G401 (cell line): ENCODE results near the gene ELP4. TPM values are rescaled to one million over a fixed set of nuclear protein-coding genes. Genes with fewer than 3 reads are reported as not detected.

Experiments
- DNase-seq: peaks from one replicate; pipeline ENCODE4 v3.0.0-alpha.2; 2015; ENCODE audit warnings: low spot score
- in situ Hi-C: cut with HindIII; loops from 2 replicates; pipeline ENCODE4 v1.10.0; 2016; ENCODE audit warnings: low sequenced_read_pairs, mixed read lengths
- total RNA-seq: library from RNA; depleted of rRNA; stranded (reverse); fragments of >200 nt; shearing (Covaris generic); gene quantifications from 2 replicates; pipeline ENCODE4 v1.2.3, GENCODE V29; 2014

ELP4 gene
- total RNA-seq, 1 experiment from 2014 or later = 48.8 TPM

DNA sequence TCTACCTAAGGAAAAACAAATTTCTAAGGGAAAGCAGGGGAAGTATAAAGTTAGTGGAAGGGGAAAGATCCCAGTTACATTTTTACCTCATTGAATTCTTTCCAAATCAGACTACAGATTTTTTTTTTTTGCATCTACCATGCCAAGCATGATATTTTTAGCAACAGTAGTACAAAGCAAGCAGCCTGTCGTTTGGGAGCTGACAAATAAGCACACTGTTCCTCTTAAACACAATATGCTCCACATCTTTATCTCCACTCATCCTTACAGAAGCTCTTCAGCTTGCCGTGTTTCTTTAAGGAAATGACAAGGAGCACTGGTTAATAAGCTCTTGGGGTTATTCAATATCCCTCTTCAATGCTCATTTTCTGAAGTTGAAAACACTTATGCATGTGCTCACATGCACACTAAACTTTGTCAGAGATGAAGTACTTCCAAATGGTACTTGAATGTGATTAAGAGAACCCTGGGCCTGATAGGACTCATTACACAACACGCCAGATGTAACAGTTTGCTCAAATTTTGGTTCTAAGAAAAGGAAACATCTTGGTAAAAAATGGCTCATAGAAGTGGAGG, 247.8 kb downstream of the ELP4 start:
- DNase-seq = peak; percentile 97
- in situ Hi-C loops = no loop called here

DNA sequence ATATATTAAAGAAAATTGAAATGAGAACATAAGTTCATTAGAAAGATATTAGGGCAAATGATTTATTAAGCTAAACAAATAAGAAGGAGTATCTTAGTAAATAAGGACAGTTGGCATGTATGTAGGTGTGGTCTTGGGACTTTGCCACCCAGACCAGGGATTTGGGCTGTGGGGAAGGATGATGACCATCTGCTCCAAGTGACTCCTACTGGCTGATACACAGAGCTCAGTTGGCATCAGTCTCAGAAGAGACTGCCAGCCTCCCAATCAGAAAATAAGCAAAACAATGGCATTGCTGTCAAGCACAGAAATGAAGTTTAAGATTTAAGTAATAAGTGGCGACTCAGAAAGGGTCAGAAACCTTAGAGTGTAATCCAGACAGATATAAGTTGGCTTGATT, 252.1 kb downstream of the ELP4 start:
- peak; percentile 99 for DNase-seq
- in situ Hi-C loops = no loop called here

DNA sequence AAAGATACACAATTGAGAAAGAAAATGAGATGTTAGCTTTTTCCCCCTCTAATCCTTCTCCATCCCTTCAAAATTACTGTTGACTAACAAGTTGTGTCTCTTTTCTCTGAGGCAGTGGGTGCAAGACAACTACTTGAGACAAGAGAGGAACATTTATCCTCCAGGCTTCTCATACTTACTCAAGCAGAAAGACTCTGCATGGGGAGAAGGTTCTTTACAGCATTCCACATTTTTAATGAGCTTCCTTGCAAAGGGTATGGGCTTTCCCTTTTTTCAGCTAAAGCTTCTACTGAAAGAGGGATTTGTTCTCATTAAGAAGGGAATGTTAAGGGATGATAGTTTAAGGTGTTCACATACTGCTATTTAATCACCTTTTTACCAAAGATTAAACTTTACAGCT, 253.7 kb downstream of the ELP4 start:
- peak; percentile 77 for DNase-seq
- in situ Hi-C loops = no loop called here

DNA sequence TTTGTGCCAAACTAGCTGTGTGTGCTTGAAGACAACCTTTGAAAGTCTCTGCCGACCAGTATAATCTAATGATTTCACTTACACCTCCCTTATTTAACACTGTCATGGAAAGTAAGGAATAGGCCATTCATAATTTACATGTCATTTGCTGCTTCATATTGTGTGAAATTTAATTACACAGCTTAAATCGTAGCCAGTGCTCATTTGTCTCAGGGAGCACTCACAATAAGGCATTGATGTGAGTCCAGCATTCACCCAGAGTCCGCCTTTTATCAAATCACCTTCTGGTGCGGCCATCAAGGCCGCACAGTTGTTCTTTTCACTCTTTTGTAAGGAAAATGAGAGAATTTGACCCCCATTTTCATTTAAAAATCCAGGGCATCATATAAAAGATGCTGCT, 254.7 kb downstream of the ELP4 start:
- in situ Hi-C loops = no loop called here
- peak; percentile 83 for DNase-seq

DNA sequence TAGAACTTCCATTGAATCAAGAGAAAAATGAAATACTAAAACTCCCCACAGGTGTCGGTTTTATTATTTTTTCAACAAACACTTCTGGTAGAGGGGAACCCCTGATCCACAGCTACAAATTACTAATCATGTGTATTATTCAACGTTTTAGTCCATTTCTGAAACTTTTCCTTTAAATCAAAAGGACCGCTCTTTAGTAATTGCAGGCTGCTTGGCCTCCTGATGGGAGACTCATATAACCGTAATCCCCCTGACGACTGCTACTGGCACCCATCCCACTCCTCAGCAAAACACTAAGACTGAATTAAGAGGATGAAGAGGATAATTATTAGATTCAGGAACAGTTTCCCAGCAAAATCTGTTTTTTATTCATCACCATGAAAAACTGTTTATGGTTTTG, 255.2 kb downstream of the ELP4 start:
- DNase-seq = peak; percentile 68
- in situ Hi-C loops = no loop called here

DNA sequence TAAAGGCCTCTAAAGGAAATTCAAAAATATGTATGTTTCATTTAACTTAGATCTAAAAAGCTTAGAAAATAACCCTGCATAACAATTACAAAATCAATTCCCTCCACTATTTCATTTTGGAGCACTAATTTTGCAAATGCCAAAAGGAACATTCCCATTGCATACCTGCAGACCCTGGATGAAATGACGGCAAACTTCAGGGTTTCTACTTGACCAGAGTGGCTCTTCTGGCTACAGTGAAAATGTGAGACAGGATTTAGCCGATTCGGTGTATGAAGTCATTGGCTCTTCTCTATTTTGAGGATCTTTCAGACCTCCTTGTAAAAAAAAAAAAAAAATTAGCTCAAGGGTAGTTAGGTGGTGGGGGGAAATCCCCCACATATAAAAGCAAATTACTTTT, 257.5 kb downstream of the ELP4 start:
- in situ Hi-C loops = no loop called here
- peak; percentile 74 for DNase-seq

DNA sequence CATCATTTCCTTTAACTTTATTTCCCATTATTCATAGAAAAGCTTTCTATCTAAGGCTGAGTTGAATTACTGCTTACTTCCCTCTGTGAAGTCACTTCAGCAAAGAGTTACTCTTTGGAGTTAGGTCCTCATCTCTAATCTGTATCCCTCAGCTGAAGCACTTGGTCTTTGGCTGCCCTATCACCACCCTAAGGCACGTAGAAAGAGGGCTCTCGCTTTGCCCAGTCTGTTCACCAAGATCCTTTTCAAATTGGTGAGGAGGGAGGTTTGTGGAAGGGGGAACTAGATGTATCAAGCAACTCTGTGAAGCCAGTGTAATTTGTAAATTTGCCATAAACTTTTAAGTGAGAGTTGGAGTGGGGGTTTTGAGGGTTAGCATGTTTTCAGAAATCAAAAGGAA, 258.1 kb downstream of the ELP4 start:
- peak; percentile 74 for DNase-seq
- in situ Hi-C loops = no loop called here

DNA sequence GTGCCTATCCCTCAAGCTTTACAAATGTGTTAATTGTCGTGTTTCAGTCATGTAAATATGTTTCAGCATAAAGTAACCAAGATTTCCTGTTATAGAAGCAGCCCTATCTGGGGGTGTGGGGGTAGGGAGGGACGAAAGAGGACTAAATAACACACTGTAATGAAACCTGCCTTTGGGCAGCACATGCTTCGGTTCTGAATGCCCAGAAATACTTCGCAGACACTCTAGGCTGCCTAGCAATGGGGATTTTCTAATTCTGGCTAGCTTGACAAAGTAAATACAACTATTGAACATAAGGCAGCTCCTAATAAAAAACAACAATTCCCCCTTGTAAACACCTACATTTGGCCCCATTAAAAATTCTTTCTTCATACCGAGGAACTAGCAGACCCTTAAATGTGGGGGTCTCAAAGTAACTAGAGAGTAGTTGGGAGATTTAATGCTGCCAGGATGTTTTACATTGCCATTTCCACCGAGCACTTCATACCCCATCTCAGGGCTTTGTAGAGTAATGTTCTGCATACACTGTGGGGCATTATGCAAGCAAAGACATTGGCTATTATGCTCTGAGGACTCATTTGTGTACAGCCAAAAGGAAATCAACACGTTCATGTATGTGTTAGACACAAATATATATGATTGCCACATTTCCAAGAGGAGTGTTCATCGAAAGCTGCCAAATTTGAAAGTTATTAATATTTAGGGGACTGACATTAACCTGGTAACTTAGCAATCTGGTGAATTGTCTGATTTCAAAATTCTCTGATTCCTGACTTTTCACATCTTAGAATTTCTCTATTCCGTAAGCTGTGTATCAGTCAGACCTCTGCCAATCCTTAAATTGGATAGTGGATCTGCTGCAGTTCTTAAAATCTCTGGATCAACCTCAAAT, 259.4 kb downstream of the ELP4 start:
- peak; percentile 87 for DNase-seq
- in situ Hi-C loops = no loop called here

DNA sequence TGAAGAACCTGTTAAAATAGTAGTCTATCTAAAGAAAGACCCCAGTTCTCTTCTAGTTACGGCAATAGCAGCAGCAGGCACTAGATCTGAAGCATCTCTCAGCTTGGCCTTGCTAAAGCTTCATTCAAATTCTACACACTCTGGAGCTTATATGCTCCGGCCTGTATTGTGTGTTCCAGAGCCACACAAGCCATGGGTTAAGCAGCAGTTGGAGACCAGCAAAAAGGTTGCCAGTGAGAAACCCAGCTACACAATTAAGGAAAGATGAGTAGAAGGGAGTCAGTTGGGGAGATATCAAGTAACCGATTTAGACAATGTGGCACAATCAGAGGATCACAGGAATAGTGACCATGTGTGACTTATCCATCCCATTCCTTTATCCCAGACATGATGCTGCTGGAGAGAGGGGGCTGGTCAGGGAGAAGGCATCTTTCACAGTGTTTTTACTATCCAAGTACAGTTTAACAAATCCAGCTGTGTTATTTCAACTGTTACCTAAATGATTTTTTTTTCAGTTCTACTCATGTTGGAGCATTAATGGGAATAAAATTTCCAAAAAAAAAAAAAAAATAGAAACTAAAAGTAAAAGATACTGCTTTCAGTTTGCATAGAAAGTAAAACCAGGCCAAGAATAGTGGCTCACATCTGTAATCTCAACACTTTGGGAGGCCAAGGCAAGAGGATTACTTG, 260.6 kb downstream of the ELP4 start:
- peak; percentile 74 for DNase-seq
- in situ Hi-C loops = no loop called here

DNA sequence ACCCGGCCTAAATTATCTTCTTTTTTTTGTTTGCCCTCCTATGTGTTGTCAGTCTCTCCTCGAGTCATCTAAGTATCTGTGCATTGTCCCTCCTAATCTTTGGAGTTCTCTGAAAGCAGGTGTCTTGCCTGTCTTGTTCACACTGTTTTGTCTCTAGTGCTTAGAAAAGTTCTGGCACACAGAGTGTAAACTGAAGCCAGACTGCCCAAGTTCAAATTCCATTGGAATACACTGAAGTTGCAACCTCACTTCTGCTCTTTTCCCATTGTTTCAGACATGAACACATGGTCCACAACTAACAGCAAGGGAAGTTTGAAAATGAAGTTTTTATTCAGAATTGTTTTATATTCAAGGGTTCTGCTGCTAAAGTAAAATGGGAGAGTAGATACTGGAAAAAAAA, 262.8 kb downstream of the ELP4 start:
- DNase-seq = no peak
- in situ Hi-C loops = no loop called here

DNA sequence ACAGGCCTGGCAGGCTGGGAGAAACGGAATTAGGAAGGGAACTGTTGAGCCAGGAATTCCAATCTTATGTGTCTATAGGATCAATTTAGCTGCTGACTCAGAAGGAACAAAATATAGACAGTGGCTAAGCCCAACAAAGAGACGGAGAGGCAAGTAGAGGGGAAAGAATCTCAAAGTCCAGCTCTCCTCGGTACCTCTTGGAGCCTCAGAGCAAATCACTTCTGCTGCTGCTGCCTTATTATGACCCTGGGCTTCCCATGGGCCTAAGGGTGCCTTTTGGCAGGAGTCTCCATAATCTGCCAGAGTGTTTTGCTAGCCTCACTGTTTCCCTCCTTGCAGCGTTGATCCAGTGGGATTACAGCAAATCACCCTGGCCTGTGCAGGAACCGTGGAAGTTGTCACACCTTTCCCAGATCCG, 269.8 kb downstream of the ELP4 start:
- in situ Hi-C loops = no loop called here
- peak; percentile 60 for DNase-seq

DNA sequence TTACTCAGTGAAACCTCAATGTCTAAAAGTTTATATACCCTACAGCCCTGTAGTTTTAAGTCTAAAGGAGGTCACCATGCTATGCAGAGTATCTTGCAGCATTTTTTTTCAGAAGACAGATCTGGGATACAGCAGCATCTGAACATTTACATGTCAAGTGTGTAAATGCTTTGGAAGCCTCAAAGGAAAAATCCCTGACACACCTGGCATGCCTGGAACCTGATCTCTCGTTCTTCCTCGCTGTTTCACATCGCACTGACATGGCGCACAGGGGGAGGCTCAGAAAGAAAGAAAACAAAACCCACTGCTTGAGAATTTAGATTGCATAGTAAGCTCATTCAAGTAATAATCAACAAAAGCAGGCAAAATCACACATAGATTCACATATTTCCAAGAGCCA, 270.5 kb downstream of the ELP4 start:
- in situ Hi-C loops = no loop called here
- peak; percentile 82 for DNase-seq

DNA sequence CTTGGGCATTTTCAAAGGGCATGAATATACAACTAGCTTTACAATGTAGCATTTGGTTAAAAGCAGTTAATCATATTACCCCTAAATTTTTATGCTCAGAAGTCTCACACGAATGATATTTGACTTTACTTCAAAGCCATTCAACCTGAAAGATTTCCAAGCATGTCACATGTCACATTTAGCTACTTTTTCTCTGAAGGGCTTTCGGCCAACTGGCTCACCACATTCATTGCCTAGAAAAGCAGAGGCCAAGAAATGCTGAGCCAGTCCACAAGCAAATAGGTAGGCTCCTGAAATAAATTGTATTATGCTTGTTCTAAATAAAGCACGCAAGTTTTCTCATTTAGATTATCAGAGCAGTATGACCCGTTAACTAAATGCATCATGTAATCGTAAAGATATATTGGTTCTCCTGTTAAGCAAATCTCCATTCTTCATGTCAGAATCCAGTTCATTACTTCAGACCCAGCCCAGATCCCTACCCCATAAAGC, 271.0 kb downstream of the ELP4 start:
- DNase-seq = peak; percentile 88
- in situ Hi-C loops = no loop called here

DNA sequence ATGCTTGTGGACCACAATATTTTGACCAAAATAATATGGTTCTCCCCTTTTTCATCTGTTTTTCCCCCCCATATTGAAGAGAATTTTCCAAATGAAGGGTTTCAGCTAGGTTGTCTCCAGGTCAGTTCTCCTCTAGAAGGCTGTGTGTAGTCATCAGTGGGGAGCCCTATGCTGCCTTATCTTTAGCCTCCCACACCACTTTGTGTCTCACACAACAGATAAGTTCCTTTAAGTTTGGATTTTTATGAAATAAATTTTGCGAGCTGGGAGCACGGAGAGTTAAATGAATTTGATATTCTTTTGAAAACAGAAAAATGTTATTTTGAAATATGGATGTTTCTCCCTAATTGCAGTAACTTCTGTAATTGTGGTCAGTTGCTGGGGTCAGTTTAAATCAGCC, 272.7 kb downstream of the ELP4 start:
- in situ Hi-C loops = no loop called here
- DNase-seq = no peak

DNA sequence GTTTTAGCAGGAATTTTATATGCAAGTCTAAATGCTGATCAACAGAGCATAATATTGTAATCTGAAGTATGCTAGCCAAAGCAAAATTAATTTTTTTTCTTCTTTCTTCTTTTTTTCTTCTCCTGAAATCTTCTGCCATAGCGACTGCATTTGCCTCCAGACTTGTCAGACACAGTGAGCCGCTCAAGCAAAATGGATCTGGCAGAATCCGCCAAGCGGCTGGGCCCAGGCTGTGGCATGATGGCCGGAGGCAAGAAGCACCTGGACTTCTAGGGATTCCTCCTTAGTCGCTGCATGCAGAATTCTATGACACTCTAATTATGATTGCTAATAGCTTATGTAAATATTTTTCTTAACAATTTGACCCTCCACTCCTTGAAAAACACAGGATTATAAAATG, 273.7 kb downstream of the ELP4 start:
- in situ Hi-C loops = no loop called here
- peak; percentile 93 for DNase-seq

DNA sequence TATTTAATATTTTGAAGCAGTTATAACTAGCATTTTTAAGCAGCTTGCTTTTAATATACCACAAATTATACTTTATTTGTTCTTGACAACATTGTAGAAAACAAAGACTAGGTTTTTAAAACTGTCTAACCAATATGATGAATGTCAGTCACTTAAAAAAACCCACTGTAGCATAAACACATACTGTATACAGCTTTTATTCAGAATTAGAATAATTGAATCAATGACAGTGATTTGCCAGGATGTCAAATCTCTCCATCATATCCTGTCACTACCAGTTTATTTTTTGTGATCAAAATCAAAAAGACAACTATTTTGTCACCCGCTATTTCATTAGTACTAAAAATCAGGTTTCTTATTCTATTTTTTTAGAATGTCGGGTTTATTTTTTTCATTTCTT, 275.0 kb downstream of the ELP4 start:
- in situ Hi-C loops = no loop called here
- no peak for DNase-seq

DNA sequence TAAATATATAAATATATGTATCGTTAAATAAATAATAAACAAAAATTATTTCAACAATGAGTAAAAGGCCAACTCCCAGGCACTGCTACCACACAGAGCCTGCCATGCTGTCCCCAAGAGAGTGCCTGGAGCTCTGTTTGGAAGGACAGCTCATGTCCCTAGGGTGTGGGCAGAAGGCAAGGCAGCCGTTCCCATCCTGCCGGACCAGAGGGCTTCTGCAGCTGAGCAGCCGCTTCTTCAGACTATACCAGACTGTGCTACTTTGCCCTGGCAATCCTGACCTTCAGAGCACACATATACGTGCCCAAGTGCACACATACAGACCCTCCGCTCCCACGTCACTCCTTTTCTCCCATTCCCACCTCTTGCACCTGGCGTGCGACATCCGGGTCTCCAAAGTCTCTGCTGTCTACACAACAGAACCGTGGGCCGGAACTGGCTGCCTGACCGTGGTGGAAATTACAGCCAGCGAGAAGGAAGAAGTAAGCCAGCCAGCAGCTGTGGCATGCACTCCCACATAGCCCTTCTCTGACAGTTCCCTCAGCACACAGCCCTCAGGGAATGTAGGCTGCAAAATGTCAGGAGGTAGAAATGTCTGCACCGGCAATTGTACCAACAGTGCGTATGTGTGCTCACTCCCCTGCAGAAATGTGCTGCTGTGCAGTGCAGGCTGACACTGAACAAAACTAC, 277.6 kb downstream of the ELP4 start:
- in situ Hi-C loops = no loop called here
- DNase-seq = peak; percentile 65

DNA sequence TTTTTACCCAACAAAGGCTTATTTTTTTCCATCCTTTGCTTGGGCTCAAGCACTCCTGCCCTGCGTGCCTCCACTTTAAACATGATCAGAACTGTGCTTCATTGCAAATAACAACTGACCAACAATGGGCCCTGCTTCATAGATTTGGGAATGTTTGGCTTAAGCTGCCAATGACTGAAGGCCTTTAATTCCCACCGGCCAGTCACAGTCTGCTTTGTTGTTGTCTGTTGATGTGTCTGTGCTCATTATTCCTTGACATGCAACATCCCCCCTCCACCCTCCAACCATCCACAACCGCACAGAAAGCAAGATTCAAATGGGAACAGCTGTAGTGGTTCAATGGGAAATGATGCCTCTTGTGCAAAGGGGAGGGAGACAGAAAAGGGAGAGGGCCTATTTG, 278.5 kb downstream of the ELP4 start:
- DNase-seq = peak; percentile 44
- in situ Hi-C loops = no loop called here

DNA sequence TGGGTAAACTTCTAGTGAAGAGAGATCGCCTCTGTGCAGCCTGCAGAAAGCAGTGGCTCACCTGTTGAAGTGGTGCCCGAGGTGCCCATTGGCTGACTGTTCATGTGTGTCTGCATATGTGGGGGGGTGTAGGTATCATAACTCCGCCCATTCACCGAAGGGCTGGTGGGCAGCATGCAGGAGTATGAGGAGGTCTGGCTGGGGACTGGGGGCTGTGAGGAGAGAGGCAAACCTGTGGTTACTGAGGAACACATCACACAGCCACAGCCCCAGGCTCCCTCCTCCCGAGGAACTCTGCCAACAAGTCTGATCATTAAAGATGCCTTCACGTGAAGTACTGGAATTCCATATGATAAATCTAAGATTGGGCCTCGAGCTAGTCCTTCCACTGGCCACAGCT, 281.1 kb downstream of the ELP4 start:
- peak; percentile 19 for DNase-seq
- in situ Hi-C loops = no loop called here

DNA sequence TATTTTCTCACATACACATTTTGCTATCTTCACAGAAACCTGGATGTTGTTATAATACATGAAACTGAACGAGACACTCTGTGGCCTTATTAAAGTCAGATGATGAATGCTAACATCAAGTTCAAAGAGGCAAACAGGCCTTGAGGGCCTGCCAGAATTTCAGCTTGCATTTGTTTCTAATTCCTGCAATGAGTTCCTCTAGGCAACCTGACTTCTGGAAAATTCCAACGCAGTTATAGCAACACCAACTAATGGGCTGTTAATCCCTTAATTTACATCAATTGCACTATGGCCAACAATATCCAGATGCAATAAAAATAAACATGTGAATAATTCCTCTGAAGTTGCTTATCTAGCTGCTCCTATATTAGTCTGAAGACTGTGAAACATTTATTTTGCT, 282.5 kb downstream of the ELP4 start:
- DNase-seq = peak; percentile 60
- in situ Hi-C loops = no loop called here
